ENCODE data around the gene SIK1. TPM values are rescaled to one million over a fixed set of nuclear protein-coding genes. Genes with fewer than 3 reads are reported as not detected.

Gene SIK1
- total RNA-seq, 1 experiment from 2014 or later, result 5.7 TPM

GRCh38 chr21:43370888-43371570 lies 55.9 kb downstream of the SIK1 start:
- H3K4me3 Mint-ChIP-seq, result no peak overlapping the region
- H3K4me2 ChIP-seq (ENCODE audit: insufficient read depth, insufficient read length, low read length), result no peak overlapping the region

More at GRCh38 chr21:43370888-43371570, 55.9 kb downstream of the SIK1 start:
- Histone ChIP-seq H4K20me1 (ENCODE audit: control insufficient read depth, insufficient read depth, insufficient read length) (no peaks in the 10 kb centered on the region), H3K27ac (ENCODE audit: insufficient read length, low read depth, low read length) (no peak overlapping the region), H4K8ac (replicated peaks; ENCODE audit: insufficient read length, low read depth, low read length) (no peak overlapping the region), H3K4ac (ENCODE audit: low read depth, low read length) (no peak overlapping the region), H3K14ac (ENCODE audit: insufficient read depth, low read length) (no peak overlapping the region), H3K79me2 (ENCODE audit: insufficient read depth, low read length) (no peaks in the 10 kb centered on the region), H2BK120ac (ENCODE audit: low read depth, low read length, poor library complexity, severe bottlenecking) (no peak overlapping the region), H3T11ph (ENCODE audit: low read length) (no peak overlapping the region), H3K79me1 (ENCODE audit: insufficient read depth, low read depth, low read length, poor library complexity, severe bottlenecking) (no peaks in the 10 kb centered on the region), H2BK20ac (ENCODE audit: low read depth, low read length, poor library complexity, severe bottlenecking) (no peak overlapping the region), H2BK5ac (ENCODE audit: insufficient read length, low read length) (no peak overlapping the region), H3K23me2 (ENCODE audit: insufficient read length, low read depth, low read length, poor library complexity, severe bottlenecking) (no peaks in the 10 kb centered on the region), H3K27me3 (ENCODE audit: insufficient read depth, low read length) (no peaks in the 10 kb centered on the region), H2AFZ (ENCODE audit: low read length) (no peak overlapping the region), H3K23ac (ENCODE audit: insufficient read length, low read depth, low read length) (no peak overlapping the region), H4K91ac (ENCODE audit: insufficient read length, low read depth, low read length) (no peak overlapping the region), H3K9ac (ENCODE audit: extremely low read depth, insufficient read length, low read length) (no peak overlapping the region), H3K56ac (ENCODE audit: insufficient read length, low read depth, low read length) (no peak overlapping the region), H2BK15ac (ENCODE audit: low read depth, low read length) (no peak overlapping the region), H3K9me3 (ENCODE audit: control insufficient read depth, low read depth, low read length) (no peaks in the 10 kb centered on the region), H3K4me1 (ENCODE audit: insufficient read depth, low read length) (peaks cover 4% of the 10 kb centered on the region; the same call in 1 of the 2 replicates), H4K5ac (ENCODE audit: insufficient read length, low read depth, low read length) (no peak overlapping the region), H2BK12ac (ENCODE audit: insufficient read length, low read depth, low read length) (no peak overlapping the region), H3K18ac (ENCODE audit: insufficient read length, low read depth, low read length) (no peak overlapping the region), H2AK5ac (ENCODE audit: insufficient read length, low read length) (no peak overlapping the region)
- no peak for TF ChIP-seq CTCF (conservative IDR thresholded peaks at IDR 0.05)
- peaks cover 21 to 30% of the 10 kb centered on the region in 2 experiments for H3K4me1 Mint-ChIP-seq
- peaks cover 5% of the 10 kb centered on the region; the same call in 1 of the 2 replicates for H3K27me3 Mint-ChIP-seq (ENCODE audit: low read depth)
- no peak for DNase-seq
- H3K9me3 Mint-ChIP-seq, result peaks cover 0 to 3% of the 10 kb centered on the region in 2 experiments; a peak in 2 of 5 replicates
- WGBS (ENCODE audit: extremely low coverage, insufficient read length, low lambda C conversion rate), result no CpG with 5 or more reads among the region's 2 CpGs
- no peaks in the 10 kb centered on the region; a peak in 1 of 7 replicates for H3K36me3 Mint-ChIP-seq (ENCODE audit: insufficient read depth in 1 of 3, low read depth in 3 of 3)
- H3K27ac Mint-ChIP-seq, result peak overlapping the region in 1 of 3 experiments; percentile 75; a peak in 3 of 7 replicates

All from H9 (cell line).